ENCODE measurements around the gene NEK1. TPM values are rescaled to one million over a fixed set of nuclear protein-coding genes. Genes with fewer than 3 reads are reported as not detected.

Gene NEK1
- total RNA-seq, 1 donor: 6.0 TPM

DNA sequence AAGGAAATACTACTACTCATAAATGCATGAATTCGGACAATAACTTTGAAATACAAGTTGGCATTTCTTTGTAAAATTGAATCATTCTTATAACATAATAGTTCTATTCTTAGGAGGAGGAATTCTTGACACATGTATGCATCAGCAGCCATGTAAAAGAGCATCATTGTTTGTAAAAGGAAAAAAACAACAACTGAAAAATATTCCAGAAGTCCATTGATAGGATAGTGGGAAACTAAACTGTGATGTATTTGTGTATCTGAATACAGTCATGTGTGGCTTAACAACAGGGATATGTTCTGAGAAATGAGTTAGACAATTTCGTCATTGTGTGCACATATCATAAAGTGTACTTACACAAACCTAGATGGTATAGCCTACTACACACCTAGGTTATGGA lies 239.6 kb downstream of the NEK1 start:
- Histone ChIP-seq H3K4me3 (ENCODE audit: low read length) (no peak overlapping the region), H3K4me1 (ENCODE audit: insufficient read depth, low read length) (peaks cover 4% of the 10 kb centered on the region), H3K9me3 (ENCODE audit: low read depth, low read length) (peaks cover 24% of the 10 kb centered on the region), H3K27me3 (ENCODE audit: insufficient read depth, low read length) (no peaks in the 10 kb centered on the region)

DNA sequence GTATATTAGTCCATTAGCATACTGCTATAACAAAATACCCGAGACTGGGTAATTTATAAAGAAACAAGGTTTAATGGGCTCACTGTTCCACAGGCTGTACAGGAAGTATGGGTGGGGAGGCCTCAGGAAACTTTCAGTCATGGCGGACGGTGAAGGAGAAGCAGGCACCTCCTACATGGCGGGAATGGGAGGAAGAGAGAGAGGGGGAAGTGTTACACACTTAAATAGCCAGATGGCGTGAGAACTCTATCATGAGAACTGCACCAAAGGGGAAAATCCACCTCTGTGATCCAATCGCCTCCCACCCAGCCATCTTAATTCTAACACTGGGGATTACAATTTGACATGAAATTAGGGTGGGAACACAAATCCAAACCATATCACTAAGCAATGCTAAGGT lies 242.7 kb downstream of the NEK1 start:
- H3K9me3 ChIP-seq (ENCODE audit: low read depth, low read length): no peaks in the 10 kb centered on the region
- H3K27me3 ChIP-seq (ENCODE audit: insufficient read depth, low read length): no peaks in the 10 kb centered on the region
- peaks cover 4% of the 10 kb centered on the region for H3K4me1 ChIP-seq (ENCODE audit: insufficient read depth, low read length)
- H3K4me3 ChIP-seq (ENCODE audit: low read length): no peak overlapping the region

DNA sequence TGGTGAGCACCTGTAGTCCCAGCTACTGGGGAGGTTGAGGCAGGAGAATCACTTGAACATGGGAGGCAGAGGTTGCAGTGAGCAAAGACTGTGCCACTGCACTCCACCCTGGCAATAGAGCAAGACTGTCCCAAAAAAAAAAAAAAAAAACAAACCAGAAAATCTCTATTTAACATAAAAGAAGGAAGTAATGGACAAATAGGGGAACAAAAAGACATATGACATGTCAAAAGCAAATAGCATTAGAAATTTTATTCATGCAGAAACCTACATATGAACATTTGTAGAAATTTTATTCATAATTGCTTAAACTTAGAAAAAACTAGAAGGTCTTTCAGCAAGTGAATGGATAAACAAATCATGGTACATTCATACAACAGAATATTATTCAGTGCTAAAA lies 244.6 kb downstream of the NEK1 start:
- Histone ChIP-seq H3K4me3 (ENCODE audit: low read length) (no peak overlapping the region), H3K9me3 (ENCODE audit: low read depth, low read length) (no peaks in the 10 kb centered on the region), H3K27me3 (ENCODE audit: insufficient read depth, low read length) (no peaks in the 10 kb centered on the region), H3K4me1 (ENCODE audit: insufficient read depth, low read length) (peaks cover 4% of the 10 kb centered on the region)

DNA sequence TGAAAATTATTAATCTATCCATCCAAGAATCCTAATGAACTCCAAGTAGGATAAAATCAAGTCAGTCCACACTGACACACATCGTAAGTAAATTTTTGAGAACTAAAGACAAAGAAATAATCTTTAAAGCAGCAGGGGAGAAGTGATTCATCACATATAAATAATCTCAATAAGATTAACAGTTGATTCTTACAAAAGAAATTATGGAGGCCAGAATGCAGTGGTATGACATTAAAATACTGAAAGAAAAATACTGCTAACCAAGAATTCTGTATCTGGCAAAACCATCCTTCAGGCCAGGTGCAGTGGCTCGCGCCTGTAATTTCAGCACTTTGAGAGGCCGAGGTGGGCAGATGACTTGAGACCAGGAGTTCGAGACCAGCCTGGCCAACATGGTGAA lies 245.6 kb downstream of the NEK1 start:
- no peaks in the 10 kb centered on the region for H3K9me3 ChIP-seq (ENCODE audit: low read depth, low read length)

DNA sequence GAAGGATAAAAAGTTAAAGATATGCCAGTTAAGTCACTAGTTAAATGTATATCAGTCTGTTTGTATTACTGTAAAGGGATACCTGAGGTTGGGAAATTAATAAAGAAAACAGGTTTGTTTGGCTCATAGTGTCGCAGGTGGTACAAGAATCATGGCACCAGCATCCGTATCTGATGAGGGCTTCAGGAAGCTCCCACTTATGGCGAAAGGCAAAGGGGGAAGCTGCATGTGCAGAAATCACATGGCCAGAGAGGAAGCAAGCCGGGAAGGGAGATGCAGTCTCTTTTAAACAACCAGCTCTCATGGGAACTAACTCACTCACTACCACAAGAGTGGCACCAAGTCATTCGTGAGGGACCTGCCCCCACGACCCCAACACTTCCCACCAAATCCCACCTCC lies 249.8 kb downstream of the NEK1 start:
- no peaks in the 10 kb centered on the region for H3K4me1 ChIP-seq (ENCODE audit: insufficient read depth, low read length)
- H3K9me3 ChIP-seq (ENCODE audit: low read depth, low read length): no peaks in the 10 kb centered on the region
- no peak overlapping the region for H3K4me3 ChIP-seq (ENCODE audit: low read length)
- H3K27me3 ChIP-seq (ENCODE audit: insufficient read depth, low read length): no peaks in the 10 kb centered on the region

More for the DNA sequence above, 245.6 kb downstream of the NEK1 start:
- Histone ChIP-seq H3K4me1 (ENCODE audit: insufficient read depth, low read length) (peaks cover 4% of the 10 kb centered on the region), H3K27me3 (ENCODE audit: insufficient read depth, low read length) (no peaks in the 10 kb centered on the region), H3K4me3 (ENCODE audit: low read length) (no peak overlapping the region)

DNA sequence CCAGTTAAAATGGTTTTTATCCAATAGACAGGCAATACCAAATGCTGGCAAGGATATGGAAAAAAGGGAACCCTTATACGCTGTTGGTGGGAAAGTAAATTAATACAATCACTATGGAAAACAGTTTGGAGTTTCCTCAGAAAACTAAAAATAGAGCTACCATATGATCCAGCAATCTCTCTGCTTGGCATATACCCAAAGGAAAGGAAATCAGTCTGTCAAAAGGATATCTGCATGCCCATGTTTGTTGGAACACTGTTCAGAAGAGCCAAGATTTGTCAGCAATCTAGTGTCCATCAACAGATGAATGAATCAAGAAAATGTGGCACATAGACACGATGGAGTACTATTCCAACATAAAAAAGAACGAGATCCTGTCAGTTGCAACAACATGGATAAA lies 250.6 kb downstream of the NEK1 start:
- H3K27me3 ChIP-seq (ENCODE audit: insufficient read depth, low read length): no peaks in the 10 kb centered on the region
- no peaks in the 10 kb centered on the region for H3K4me1 ChIP-seq (ENCODE audit: insufficient read depth, low read length)
- no peak overlapping the region for H3K4me3 ChIP-seq (ENCODE audit: low read length)
- no peaks in the 10 kb centered on the region for H3K9me3 ChIP-seq (ENCODE audit: low read depth, low read length)

DNA sequence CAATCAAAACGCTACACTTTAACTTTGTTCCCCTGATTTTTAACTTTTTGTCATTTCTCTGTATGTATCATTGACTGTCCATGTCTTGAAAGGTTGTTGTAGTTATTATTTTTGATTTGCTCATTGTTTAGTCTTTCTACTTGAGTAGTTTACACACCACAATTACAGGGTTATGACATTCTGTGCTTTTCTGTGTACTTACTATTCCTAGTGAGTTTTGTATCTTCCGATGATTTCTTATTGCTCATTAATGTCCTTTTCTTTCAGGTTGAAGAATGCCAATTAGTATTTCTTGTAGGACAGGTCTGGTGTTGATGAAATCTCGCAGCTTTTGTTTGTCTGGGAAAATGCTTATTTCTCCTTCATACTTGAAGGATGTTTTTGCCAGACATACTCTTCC lies 252.4 kb downstream of the NEK1 start:
- Histone ChIP-seq H3K4me3 (ENCODE audit: low read length) (no peak overlapping the region), H3K27me3 (ENCODE audit: insufficient read depth, low read length) (no peaks in the 10 kb centered on the region), H3K4me1 (ENCODE audit: insufficient read depth, low read length) (no peaks in the 10 kb centered on the region), H3K9me3 (ENCODE audit: low read depth, low read length) (no peaks in the 10 kb centered on the region)

DNA sequence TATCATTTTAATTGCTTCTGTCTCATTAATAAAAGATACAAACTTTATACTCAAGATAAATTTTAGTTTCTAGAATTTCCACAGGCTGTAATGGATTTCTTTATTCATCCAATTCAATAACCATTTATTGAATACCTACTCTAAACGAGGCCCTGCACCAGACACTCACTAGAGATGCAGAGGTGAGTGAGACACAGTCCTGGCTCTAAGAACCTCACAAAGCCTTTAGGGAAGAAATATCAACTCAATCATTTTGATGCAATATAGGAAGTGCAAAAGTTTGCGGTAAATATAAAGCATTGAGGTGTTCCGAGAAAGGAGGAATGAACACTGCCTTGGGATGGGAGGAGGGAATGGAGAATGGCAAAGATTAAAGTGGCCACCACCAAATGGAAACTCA lies 260.0 kb downstream of the NEK1 start:
- no peaks in the 10 kb centered on the region for H3K4me1 ChIP-seq (ENCODE audit: insufficient read depth, low read length)
- no peaks in the 10 kb centered on the region for H3K9me3 ChIP-seq (ENCODE audit: low read depth, low read length)
- H3K4me3 ChIP-seq (ENCODE audit: low read length): no peak overlapping the region
- H3K27me3 ChIP-seq (ENCODE audit: insufficient read depth, low read length): no peaks in the 10 kb centered on the region

DNA sequence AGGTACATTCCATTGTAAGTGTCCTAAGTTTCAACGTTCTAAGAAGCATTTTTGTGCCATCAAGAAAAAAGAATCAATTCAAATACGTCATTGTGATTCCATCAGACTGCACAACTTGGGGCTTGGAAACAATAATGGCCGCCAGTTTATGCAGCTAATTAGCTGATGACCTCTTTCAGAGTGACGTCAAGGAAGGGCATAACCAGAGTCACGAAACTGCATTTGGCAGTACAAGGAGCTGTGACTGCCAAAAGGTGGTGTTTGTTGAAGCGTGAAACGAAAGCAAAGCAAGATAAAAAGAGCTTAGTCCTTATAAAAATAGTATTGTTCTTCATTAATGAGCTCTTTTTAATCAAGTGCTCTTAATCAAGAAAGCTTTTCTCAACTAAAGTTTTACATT lies 260.5 kb downstream of the NEK1 start:
- no peaks in the 10 kb centered on the region for H3K4me1 ChIP-seq (ENCODE audit: insufficient read depth, low read length)
- H3K9me3 ChIP-seq (ENCODE audit: low read depth, low read length): no peaks in the 10 kb centered on the region

DNA sequence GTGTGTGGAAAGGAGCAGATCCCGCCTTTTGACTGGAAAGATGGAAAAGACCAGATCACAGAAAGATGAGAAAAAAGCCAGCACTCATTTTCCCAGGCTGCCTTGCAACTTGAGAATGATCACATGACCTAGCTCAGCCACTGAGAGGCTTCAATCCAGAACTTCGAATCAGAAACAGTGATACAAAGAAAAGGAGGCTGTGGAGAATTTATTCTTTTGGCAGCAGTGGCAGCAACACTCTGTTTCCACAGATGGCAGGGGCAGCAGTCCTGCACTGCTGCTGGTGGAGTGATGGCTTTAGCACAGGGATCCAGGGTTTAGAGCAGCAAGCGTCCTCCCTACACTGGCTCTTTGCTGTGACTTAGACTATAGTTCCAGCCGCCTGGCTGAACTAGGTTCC lies 263.8 kb downstream of the NEK1 start:
- Histone ChIP-seq H3K4me3 (ENCODE audit: low read length) (no peak overlapping the region), H3K4me1 (ENCODE audit: insufficient read depth, low read length) (no peaks in the 10 kb centered on the region), H3K9me3 (ENCODE audit: low read depth, low read length) (no peaks in the 10 kb centered on the region), H3K27me3 (ENCODE audit: insufficient read depth, low read length) (no peaks in the 10 kb centered on the region)

More for the DNA sequence above, 260.5 kb downstream of the NEK1 start:
- H3K27me3 ChIP-seq (ENCODE audit: insufficient read depth, low read length): no peaks in the 10 kb centered on the region
- no peak overlapping the region for H3K4me3 ChIP-seq (ENCODE audit: low read length)

DNA sequence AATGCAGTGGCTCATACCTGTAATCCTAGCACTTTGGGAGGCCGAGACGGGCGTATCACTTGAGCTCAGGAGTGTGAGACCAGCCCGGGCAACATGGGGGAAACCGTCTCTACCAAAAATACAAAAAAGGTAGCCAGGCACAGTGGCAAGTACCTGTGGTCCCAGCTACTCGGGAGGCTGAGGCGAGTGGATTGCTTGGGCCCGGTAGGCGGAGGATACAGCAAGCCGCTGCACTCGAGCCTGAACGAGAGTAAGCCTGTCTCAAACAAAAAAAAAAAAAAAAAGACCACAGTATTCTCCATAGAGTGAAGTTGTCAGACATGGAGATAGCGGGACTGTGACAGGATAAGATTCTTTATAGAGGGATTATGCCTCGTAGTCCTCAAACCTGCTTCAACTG lies 265.5 kb downstream of the NEK1 start:
- Histone ChIP-seq H3K4me3 (ENCODE audit: low read length) (no peak overlapping the region), H3K27me3 (ENCODE audit: insufficient read depth, low read length) (no peaks in the 10 kb centered on the region), H3K9me3 (ENCODE audit: low read depth, low read length) (no peaks in the 10 kb centered on the region), H3K4me1 (ENCODE audit: insufficient read depth, low read length) (no peaks in the 10 kb centered on the region)

DNA sequence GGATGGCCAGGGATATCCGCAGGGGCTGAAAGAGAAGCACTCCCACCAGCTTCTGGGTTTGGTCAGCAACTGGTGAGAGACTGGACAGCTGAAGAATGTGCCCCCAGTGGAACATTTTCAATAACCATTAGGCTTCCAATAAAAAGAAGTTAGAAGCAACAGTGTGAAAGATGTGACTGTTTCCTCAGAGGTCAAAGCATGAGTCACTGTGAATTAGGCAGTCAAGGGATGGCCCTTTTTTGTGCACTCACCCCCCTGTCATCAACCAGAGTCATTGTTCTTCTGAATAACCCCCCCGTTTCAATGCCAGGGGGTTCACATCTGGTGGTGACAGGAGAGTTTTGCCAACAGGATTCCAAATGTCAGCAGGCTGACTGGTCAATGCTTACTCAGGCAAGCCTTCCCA lies 267.1 kb downstream of the NEK1 start:
- H3K9me3 ChIP-seq (ENCODE audit: low read depth, low read length): no peaks in the 10 kb centered on the region
- no peaks in the 10 kb centered on the region for H3K4me1 ChIP-seq (ENCODE audit: insufficient read depth, low read length)
- H3K27me3 ChIP-seq (ENCODE audit: insufficient read depth, low read length): no peaks in the 10 kb centered on the region
- H3K4me3 ChIP-seq (ENCODE audit: low read length): no peak overlapping the region

Other genes starting within 250 kb of the NEK1 start
- 12.8 TPM for gene CLCN3, start 8.0 kb upstream of the NEK1 start, total RNA-seq
- 4.5 TPM for gene HPF1, start 145.4 kb upstream of the NEK1 start, total RNA-seq